ENCODE results near the gene BATF3. TPM values are rescaled to one million over a fixed set of nuclear protein-coding genes. Genes with fewer than 3 reads are reported as not detected.

Gene BATF3
- total RNA-seq, 4 donors from 2014 or later: 0.83 to 2.3 (median 0.91) TPM; not detected in 1

- Histone ChIP-seq H3K27me3 (peaks cover 0 to 17% (median 0%) of the 10 kb centered on the region in 4 donors), H3K36me3 (no peaks in the 10 kb centered on the region), H3K4me1 (no peaks in the 10 kb centered on the region), H3K27ac (no peak overlapping the region), H3K9me3 (no peaks in the 10 kb centered on the region), H3K4me3 (no peak overlapping the region)
- 88 to 100% methylated on average over 1 of the region's 1 CpG for WGBS, 2 donors
- intact Hi-C loops (cut with DNase I): no loop called here
- TF ChIP-seq, protein P1, sequence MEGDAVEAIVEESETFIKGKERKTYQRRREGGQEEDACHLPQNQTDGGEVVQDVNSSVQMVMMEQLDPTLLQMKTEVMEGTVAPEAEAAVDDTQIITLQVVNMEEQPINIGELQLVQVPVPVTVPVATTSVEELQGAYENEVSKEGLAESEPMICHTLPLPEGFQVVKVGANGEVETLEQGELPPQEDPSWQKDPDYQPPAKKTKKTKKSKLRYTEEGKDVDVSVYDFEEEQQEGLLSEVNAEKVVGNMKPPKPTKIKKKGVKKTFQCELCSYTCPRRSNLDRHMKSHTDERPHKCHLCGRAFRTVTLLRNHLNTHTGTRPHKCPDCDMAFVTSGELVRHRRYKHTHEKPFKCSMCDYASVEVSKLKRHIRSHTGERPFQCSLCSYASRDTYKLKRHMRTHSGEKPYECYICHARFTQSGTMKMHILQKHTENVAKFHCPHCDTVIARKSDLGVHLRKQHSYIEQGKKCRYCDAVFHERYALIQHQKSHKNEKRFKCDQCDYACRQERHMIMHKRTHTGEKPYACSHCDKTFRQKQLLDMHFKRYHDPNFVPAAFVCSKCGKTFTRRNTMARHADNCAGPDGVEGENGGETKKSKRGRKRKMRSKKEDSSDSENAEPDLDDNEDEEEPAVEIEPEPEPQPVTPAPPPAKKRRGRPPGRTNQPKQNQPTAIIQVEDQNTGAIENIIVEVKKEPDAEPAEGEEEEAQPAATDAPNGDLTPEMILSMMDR (IDR thresholded peaks at IDR 0.05): no peak
- TF ChIP-seq POLR2A (IDR thresholded peaks at IDR 0.05): no peak
- DNase-seq: no peak
Observed at GRCh38 chr1:212652609-212653008, 47.0 kb downstream of the BATF3 start.

- intact Hi-C loops (cut with DNase I): no loop called here
- Histone ChIP-seq H3K4me3 (no peak overlapping the region), H3K36me3 (no peaks in the 10 kb centered on the region), H3K9me3 (no peaks in the 10 kb centered on the region), H3K27me3 (peaks cover 0 to 11% (median 0%) of the 10 kb centered on the region in 4 donors), H3K4me1 (no peaks in the 10 kb centered on the region), H3K27ac (no peak overlapping the region)
- no peak for DNase-seq
- 94 to 100% methylated on average over 3 of the region's 3 CpGs for WGBS, 2 donors
- TF ChIP-seq, protein P1 (IDR thresholded peaks at IDR 0.05): no peak
- no peak for TF ChIP-seq POLR2A (IDR thresholded peaks at IDR 0.05)
Observed at GRCh38 chr1:212651977-212652376, 47.7 kb downstream of the BATF3 start.

GRCh38 chr1:212651521-212651920, 48.1 kb downstream of the BATF3 start:
- H3K27ac ChIP-seq: no peak overlapping the region
- H3K36me3 ChIP-seq: no peaks in the 10 kb centered on the region
- 84 to 88% methylated on average over 4 of the region's 4 CpGs for whole genome bisulfite sequencing, 2 donors
- no peak for TF ChIP-seq POLR2A (IDR thresholded peaks at IDR 0.05)
- TF ChIP-seq, protein P1 (IDR thresholded peaks at IDR 0.05): no peak
- H3K9me3 ChIP-seq: no peaks in the 10 kb centered on the region
- intact Hi-C loops (cut with DNase I): no loop called here
- H3K27me3 ChIP-seq: peaks cover 0 to 10% (median 0%) of the 10 kb centered on the region in 4 donors
- H3K4me3 ChIP-seq: no peak overlapping the region
- DNase-seq: no peak
- H3K4me1 ChIP-seq: no peaks in the 10 kb centered on the region

- no peak overlapping the region for H3K4me3 ChIP-seq
- WGBS, 2 donors: 26 to 42% methylated on average over 3 of the region's 3 CpGs
- H3K9me3 ChIP-seq: no peaks in the 10 kb centered on the region
- H3K4me1 ChIP-seq: no peaks in the 10 kb centered on the region
- intact Hi-C loops (cut with DNase I): no loop called here
- no peak for DNase-seq
- no peaks in the 10 kb centered on the region for H3K36me3 ChIP-seq
- TF ChIP-seq, protein P1 (IDR thresholded peaks at IDR 0.05): no peak
- H3K27ac ChIP-seq: no peak overlapping the region
- peaks cover 0 to 10% (median 0%) of the 10 kb centered on the region in 4 donors for H3K27me3 ChIP-seq
Observed at GRCh38 chr1:212650228-212650627, 49.4 kb downstream of the BATF3 start.

DNA sequence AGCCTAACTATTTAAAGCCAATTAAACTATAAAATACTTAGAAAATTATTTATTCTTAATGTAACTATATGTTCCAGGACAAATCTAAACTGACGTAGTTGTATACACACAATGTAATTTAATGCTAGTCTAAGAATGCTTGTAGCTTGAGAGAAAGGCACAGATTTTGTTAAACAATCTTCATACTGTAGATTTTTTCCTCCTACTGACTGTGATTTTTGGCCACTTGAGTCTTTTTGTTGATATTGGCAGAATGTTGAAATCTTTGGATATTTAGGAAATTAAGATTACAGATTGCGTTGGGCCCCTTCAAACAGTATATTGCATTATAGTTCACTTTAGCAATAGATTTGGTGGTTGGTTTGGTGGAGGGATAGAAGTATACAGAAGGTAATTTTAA, 50.6 kb downstream of the BATF3 start:
- no peaks in the 10 kb centered on the region for H3K36me3 ChIP-seq
- no peak for DNase-seq
- 79 to 88% methylated on average over 2 of the region's 2 CpGs for WGBS, 2 donors
- intact Hi-C loops (cut with DNase I): no loop called here
- no peaks in the 10 kb centered on the region for H3K9me3 ChIP-seq
- H3K4me3 ChIP-seq: no peak overlapping the region
- TF ChIP-seq, protein P1 (IDR thresholded peaks at IDR 0.05): no peak
- no peak for TF ChIP-seq POLR2A (IDR thresholded peaks at IDR 0.05)
- H3K27me3 ChIP-seq: peaks cover 0 to 2% (median 0%) of the 10 kb centered on the region in 4 donors
- H3K27ac ChIP-seq: no peak overlapping the region
- no peaks in the 10 kb centered on the region for H3K4me1 ChIP-seq
